ENCODE results near the gene XRCC5. TPM values are rescaled to one million over a fixed set of nuclear protein-coding genes. Genes with fewer than 3 reads are reported as not detected.

Gene XRCC5
- total RNA-seq, 5 donors from 2014 or later (not counting 1 experiment from before 2014, with no cell fraction given) = 187 to 219 (median 202) TPM

DNA sequence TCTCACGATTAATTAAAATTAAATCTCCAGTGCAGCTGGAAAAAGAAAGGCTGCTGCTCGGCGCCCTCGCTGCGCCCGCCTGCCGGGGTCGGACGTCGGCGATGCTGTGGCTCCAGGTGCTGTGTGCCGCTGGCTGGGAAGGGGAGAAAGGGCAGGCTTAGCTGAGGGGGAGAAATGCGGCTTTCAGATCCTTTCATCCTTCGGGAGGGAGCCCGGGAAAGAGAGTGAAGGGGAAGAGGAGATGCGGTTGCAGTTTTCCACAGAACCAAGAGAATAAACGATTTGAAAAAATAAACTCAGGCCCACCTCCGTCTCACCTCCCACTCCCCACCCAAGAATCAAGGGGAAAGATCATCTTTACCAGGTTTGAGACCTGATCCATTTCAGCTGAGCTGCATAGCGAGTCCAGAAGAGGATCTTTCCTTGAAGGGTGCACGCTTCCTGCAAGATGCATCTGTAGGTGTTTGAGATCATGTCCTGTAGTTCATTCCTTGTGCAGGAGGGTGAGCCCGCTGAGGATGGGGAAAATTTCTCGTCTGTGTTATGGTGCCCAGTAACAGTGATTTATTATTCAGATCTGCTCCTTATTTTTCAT, 26.9 kb upstream of the XRCC5 start:
- ChIA-PET CTCF (interaction anchor here (0.6 to 1.7 kb wide), 6 partner anchors 21 to 48 kb away, joined by 3 to 9 read pairs (median 4); no protein-coding TSS in a partner anchor), POLR2A (interaction anchor here in 1 of 2 donors (0.7 kb wide), 1 partner anchor 43 kb away, joined by 4 read pairs; no protein-coding TSS in a partner anchor)
- Mint-ChIP-seq H3K4me1 (peaks cover 62 to 71% (median 68%) of the 10 kb centered on the region in 3 donors), H3K27me3 (no peaks in the 10 kb centered on the region), H3K36me3 (peaks cover 3% of the 10 kb centered on the region), H3K4me3 (peak overlapping the region; percentile 89 to 99 (median 93)), H3K27ac (peak overlapping the region; percentile 95 to 98), H3K9me3 (no peaks in the 10 kb centered on the region)
- WGBS (ENCODE audit: insufficient coverage) = 6% methylated on average over 12 of the region's 22 CpGs
- Histone ChIP-seq H3K27me3 (replicated peaks in 1 of 2; ENCODE audit: control insufficient read depth in 2 of 2, extremely low read depth in 1 of 2, insufficient read depth in 2 of 2, low read length in 1 of 2) (no peaks in the 10 kb centered on the region), H3K9me3 (no peaks in the 10 kb centered on the region), H3K36me3 (ENCODE audit: control insufficient read depth in 2 of 2, extremely low read depth in 1 of 2, insufficient read depth in 1 of 2, low read length in 1 of 2) (no peaks in the 10 kb centered on the region), H3K4me3 (ENCODE audit: control insufficient read depth in 1 of 2, extremely low read depth in 1 of 2, low read length in 1 of 2) (peak overlapping the region; percentile 59 to 97), H3K27ac (ENCODE audit: low read length) (peak overlapping the region; percentile 75), H3K4me1 (ENCODE audit: control insufficient read depth in 1 of 2, extremely low read depth in 1 of 2, insufficient read depth in 2 of 2, low read length in 2 of 2) (peaks cover 34 to 53% of the 10 kb centered on the region in 2 experiments)
- ATAC-seq (replicated peaks in 1 of 4) = peak in 3 of 4 experiments; percentile 2 to 24 (median 8)
- DNase-seq = peak in 3 of 35 experiments; percentile 7 to 29 (median 8)

- H3K9me3 Mint-ChIP-seq = no peaks in the 10 kb centered on the region
- H3K27me3 ChIP-seq (replicated peaks in 1 of 2; ENCODE audit: control insufficient read depth in 2 of 2, extremely low read depth in 1 of 2, insufficient read depth in 2 of 2, low read length in 1 of 2) = no peaks in the 10 kb centered on the region
- 20% methylated on average over 1 of the region's 3 CpGs for WGBS (ENCODE audit: insufficient coverage)
- no peak for ATAC-seq (replicated peaks in 1 of 4)
- ChIA-PET CTCF (interaction anchor here in 1 of 2 donors (1.2 to 2.0 kb wide), 2 partner anchors 28 to 32 kb away, joined by 5 to 16 read pairs; partner anchors contain the start of gene XRCC5), POLR2A (interaction anchor here in 1 of 2 donors (0.7 kb wide), 1 partner anchor 32 kb away, joined by 3 read pairs; no protein-coding TSS in a partner anchor)
- peaks cover 3% of the 10 kb centered on the region for H3K36me3 Mint-ChIP-seq
- peak overlapping the region; percentile 89 to 99 (median 93) for H3K4me3 Mint-ChIP-seq
- H3K27ac ChIP-seq (ENCODE audit: low read length) = peak overlapping the region; percentile 75
- H3K4me3 ChIP-seq (ENCODE audit: control insufficient read depth in 1 of 2, extremely low read depth in 1 of 2, low read length in 1 of 2) = peak overlapping the region in 1 of 2 donors; percentile 97
- H3K27ac Mint-ChIP-seq = peak overlapping the region; percentile 95 to 98
- peaks cover 62 to 71% (median 68%) of the 10 kb centered on the region in 3 donors for H3K4me1 Mint-ChIP-seq
- peaks cover 34 to 53% of the 10 kb centered on the region in 2 experiments for H3K4me1 ChIP-seq (ENCODE audit: control insufficient read depth in 1 of 2, extremely low read depth in 1 of 2, insufficient read depth in 2 of 2, low read length in 2 of 2)
- H3K36me3 ChIP-seq (ENCODE audit: control insufficient read depth in 2 of 2, extremely low read depth in 1 of 2, insufficient read depth in 1 of 2, low read length in 1 of 2) = no peaks in the 10 kb centered on the region
- no peaks in the 10 kb centered on the region for H3K27me3 Mint-ChIP-seq
- DNase-seq = peak in 1 of 35 experiments; percentile 14
- H3K9me3 ChIP-seq = no peaks in the 10 kb centered on the region
Observed at GRCh38 chr2:216082805-216083204, 26.3 kb upstream of the XRCC5 start.

GRCh38 chr2:216083464-216084281, 25.5 kb upstream of the XRCC5 start:
- H3K4me3 Mint-ChIP-seq = peak overlapping the region; percentile 65 to 99 (median 89)
- H3K4me1 ChIP-seq (ENCODE audit: control insufficient read depth in 1 of 2, extremely low read depth in 1 of 2, insufficient read depth in 2 of 2, low read length in 2 of 2) = peaks cover 34 to 53% of the 10 kb centered on the region in 2 experiments
- H3K27ac ChIP-seq (ENCODE audit: low read length) = peak overlapping the region; percentile 76
- WGBS (ENCODE audit: insufficient coverage) = 93% methylated on average over 10 of the region's 11 CpGs
- no peaks in the 10 kb centered on the region for H3K9me3 Mint-ChIP-seq
- H3K27ac Mint-ChIP-seq = peak overlapping the region; percentile 95 to 98
- no peak for ATAC-seq (replicated peaks in 1 of 4)
- CTCF ChIA-PET = interaction anchor here (0.6 to 2.0 kb wide), 7 partner anchors 8 to 59 kb away, joined by 3 to 16 read pairs (median 4); partner anchors contain the start of gene XRCC5 (in 1 of the 2)
- H3K4me3 ChIP-seq (ENCODE audit: control insufficient read depth in 1 of 2, extremely low read depth in 1 of 2, low read length in 1 of 2) = no peak overlapping the region
- peak in 1 of 35 experiments; percentile 7 for DNase-seq
- H3K27me3 ChIP-seq (replicated peaks in 1 of 2; ENCODE audit: control insufficient read depth in 2 of 2, extremely low read depth in 1 of 2, insufficient read depth in 2 of 2, low read length in 1 of 2) = no peaks in the 10 kb centered on the region
- H3K9me3 ChIP-seq = no peaks in the 10 kb centered on the region
- POLR2A ChIA-PET = interaction anchor here (0.6 to 1.2 kb wide), 8 partner anchors 19 to 434 kb away, joined by 3 to 5 read pairs (median 4); partner anchors contain the start of gene XRCC5 (in 1 of the 2)
- H3K36me3 Mint-ChIP-seq = peaks cover 3% of the 10 kb centered on the region
- peaks cover 62 to 66% (median 66%) of the 10 kb centered on the region in 3 donors for H3K4me1 Mint-ChIP-seq
- H3K36me3 ChIP-seq (ENCODE audit: control insufficient read depth in 2 of 2, extremely low read depth in 1 of 2, insufficient read depth in 1 of 2, low read length in 1 of 2) = no peaks in the 10 kb centered on the region
- H3K27me3 Mint-ChIP-seq = no peaks in the 10 kb centered on the region

DNA sequence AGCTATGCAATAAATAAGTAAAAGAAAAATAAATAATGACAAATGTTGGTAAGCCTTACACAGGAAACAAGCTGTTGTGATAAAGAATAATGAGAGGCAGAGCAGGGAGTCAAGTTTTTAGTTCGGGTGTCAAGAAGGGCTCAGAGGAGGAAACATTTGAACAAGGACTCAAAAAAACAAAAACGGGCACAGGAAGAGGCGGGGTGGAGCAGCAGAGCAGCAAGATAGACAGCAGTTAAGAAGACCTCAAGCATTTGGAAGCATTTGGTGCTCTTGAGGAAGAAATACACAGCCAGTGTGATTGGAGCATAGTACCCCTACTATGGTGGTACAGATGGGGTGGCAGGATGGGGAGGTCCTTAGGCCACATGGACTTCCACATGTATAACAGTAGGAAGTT, 24.6 kb upstream of the XRCC5 start:
- peaks cover 7% of the 10 kb centered on the region for H3K36me3 Mint-ChIP-seq
- DNase-seq (peak in 20 of 35 experiments; percentile 3 to 51 (median 20)), ATAC-seq (replicated peaks in 1 of 4) (peak; percentile 39 to 60 (median 52))
- peak overlapping the region; percentile 65 to 99 (median 89) for H3K4me3 Mint-ChIP-seq
- 17% methylated on average over 2 of the region's 3 CpGs for WGBS (ENCODE audit: insufficient coverage)
- H3K4me1 Mint-ChIP-seq = peaks cover 62 to 66% (median 64%) of the 10 kb centered on the region in 3 donors
- CTCF ChIA-PET = interaction anchor here (0.6 to 2.0 kb wide), 7 partner anchors 9 to 60 kb away, joined by 3 to 16 read pairs (median 3); partner anchors contain the start of gene XRCC5 (in 1 of the 2)
- H3K4me1 ChIP-seq (ENCODE audit: control insufficient read depth in 1 of 2, extremely low read depth in 1 of 2, insufficient read depth in 2 of 2, low read length in 2 of 2) = peaks cover 32 to 53% of the 10 kb centered on the region in 2 experiments
- no peaks in the 10 kb centered on the region for H3K36me3 ChIP-seq (ENCODE audit: control insufficient read depth in 2 of 2, extremely low read depth in 1 of 2, insufficient read depth in 1 of 2, low read length in 1 of 2)
- peak overlapping the region; percentile 95 to 98 for H3K27ac Mint-ChIP-seq
- H3K9me3 ChIP-seq = no peaks in the 10 kb centered on the region
- POLR2A ChIA-PET = interaction anchor here (0.7 to 1.2 kb wide), 4 partner anchors 18 to 25 kb away, joined by 3 to 5 read pairs (median 4); partner anchors contain the start of gene XRCC5 (in 1 of the 2)
- H3K4me3 ChIP-seq (ENCODE audit: control insufficient read depth in 1 of 2, extremely low read depth in 1 of 2, low read length in 1 of 2) = peak overlapping the region; percentile 14 to 35
- no peaks in the 10 kb centered on the region for H3K27me3 ChIP-seq (replicated peaks in 1 of 2; ENCODE audit: control insufficient read depth in 2 of 2, extremely low read depth in 1 of 2, insufficient read depth in 2 of 2, low read length in 1 of 2)
- peak overlapping the region; percentile 76 for H3K27ac ChIP-seq (ENCODE audit: low read length)
- no peaks in the 10 kb centered on the region for H3K27me3 Mint-ChIP-seq
- H3K9me3 Mint-ChIP-seq = no peaks in the 10 kb centered on the region

DNA sequence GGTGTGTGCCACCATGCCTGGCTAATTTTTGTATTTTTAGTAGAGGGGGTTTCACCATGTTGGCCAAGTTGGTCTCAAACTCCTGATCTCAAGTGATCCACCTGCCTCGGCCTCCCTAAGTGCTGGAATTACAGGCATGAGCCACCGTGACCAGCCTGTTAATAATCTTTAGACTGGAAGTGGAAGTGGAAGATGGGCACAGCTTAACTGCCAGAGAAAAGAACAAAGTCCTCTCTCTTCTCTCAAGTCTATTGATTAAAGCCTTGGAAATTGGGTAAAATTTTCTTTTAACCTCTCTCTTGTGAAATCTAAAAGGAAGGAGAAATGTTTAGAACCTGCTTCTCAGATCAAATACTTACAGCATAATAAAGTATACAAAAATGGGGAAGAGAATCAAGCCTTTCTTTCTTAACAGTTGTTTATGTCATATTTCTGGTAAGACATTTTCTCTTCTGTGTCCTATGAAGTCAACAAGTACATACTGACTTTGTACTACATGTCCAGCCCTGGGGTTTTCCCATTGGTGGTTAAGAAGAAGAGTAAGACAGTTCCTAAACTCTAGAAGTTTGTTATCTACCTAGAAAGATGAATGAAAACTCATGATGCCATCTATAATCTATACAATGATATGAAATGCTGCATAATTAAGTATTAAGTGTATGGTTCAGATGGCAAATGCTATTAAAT, 22.8 kb upstream of the XRCC5 start:
- H3K4me3 Mint-ChIP-seq = no peak overlapping the region
- WGBS (ENCODE audit: insufficient coverage) = no CpG with 5 or more reads among the region's 2 CpGs

More for the DNA sequence above, 22.8 kb upstream of the XRCC5 start:
- POLR2A ChIA-PET = interaction anchor here in 1 of 2 donors (0.6 kb wide), 1 partner anchor 34 kb away, joined by 3 read pairs; no protein-coding TSS in a partner anchor
- Histone ChIP-seq H3K36me3 (ENCODE audit: control insufficient read depth in 2 of 2, extremely low read depth in 1 of 2, insufficient read depth in 1 of 2, low read length in 1 of 2) (no peaks in the 10 kb centered on the region), H3K27ac (ENCODE audit: low read length) (peak overlapping the region; percentile 56), H3K9me3 (no peaks in the 10 kb centered on the region), H3K4me3 (ENCODE audit: control insufficient read depth in 1 of 2, extremely low read depth in 1 of 2, low read length in 1 of 2) (no peak overlapping the region), H3K4me1 (ENCODE audit: control insufficient read depth in 1 of 2, extremely low read depth in 1 of 2, insufficient read depth in 2 of 2, low read length in 2 of 2) (peaks cover 26 to 40% of the 10 kb centered on the region in 2 experiments), H3K27me3 (replicated peaks in 1 of 2; ENCODE audit: control insufficient read depth in 2 of 2, extremely low read depth in 1 of 2, insufficient read depth in 2 of 2, low read length in 1 of 2) (no peaks in the 10 kb centered on the region)
- H3K9me3 Mint-ChIP-seq = no peaks in the 10 kb centered on the region
- CTCF ChIA-PET = interaction anchor here (0.7 kb wide), 2 partner anchors 48 to 49 kb away, joined by 3 to 5 read pairs; no protein-coding TSS in a partner anchor
- no peak for DNase-seq
- H3K36me3 Mint-ChIP-seq = peaks cover 10% of the 10 kb centered on the region
- peak overlapping the region; percentile 95 to 98 for H3K27ac Mint-ChIP-seq
- no peak for ATAC-seq (replicated peaks in 1 of 4)
- no peaks in the 10 kb centered on the region for H3K27me3 Mint-ChIP-seq
- H3K4me1 Mint-ChIP-seq = peaks cover 51 to 62% (median 59%) of the 10 kb centered on the region in 3 donors

Measured in T-cell (primary cell).